B cell (primary cell): ENCODE measurements around the gene NCOA3. TPM values are rescaled to one million over a fixed set of nuclear protein-coding genes. Genes with fewer than 3 reads are reported as not detected.
A peak's percentile ranks its signal among the peaks of the same experiment; 100 is the strongest.

ENCODE experiments used
- ATAC-seq: fragments of 200-7000 bp; cut with Tn5 transposase; one replicate; pipeline ENCODE4 v1.10.0; 2021; ENCODE audit warnings: low read depth, mild to moderate bottlenecking, moderate number of reproducible peaks, moderate library complexity
- CTCF ChIA-PET: fragments of 350-600 bp; sonication (Branson Sonifier 250); formaldehyde crosslinking; loops from one replicate; lab custom pipeline; 2021; ENCODE audit warnings: antibody characterized with exemption, inconsistent platforms; lab: Charles Lee
- POLR2A ChIA-PET: fragments of 350-600 bp; sonication (Branson Sonifier 250); formaldehyde crosslinking; loops from one replicate; lab custom pipeline; 2021; ENCODE audit warnings: antibody characterized with exemption; lab: Charles Lee
- DNase-seq: peaks from one replicate; pipeline ENCODE4 v3.0.0; 2013
- H2AFZ ChIP-seq: 2 replicates; pipeline ENCODE4 v1.6.1; 2012; ENCODE audit warnings: mild to moderate bottlenecking, low read depth, low read length; ENCODE audit not compliant: insufficient read depth, poor library complexity, severe bottlenecking
- H3K27ac ChIP-seq, 2 donors: 1 replicate in 1 of 2; 2 replicates in 1 of 2; pipeline ENCODE4 v1.5.1; 2012 to 2013; ENCODE audit warnings: low read length in 2 of 2, mild to moderate bottlenecking in 2 of 2, moderate library complexity in 1 of 2
- H3K27me3 ChIP-seq, 4 experiments: fragments of 200-600 bp in 1 of 4; sonication (generic) in 1 of 4; replicated peaks in 1 of 4; 1 replicate in 2 of 4; 2 replicates in 2 of 4; pipeline versions ENCODE4 v1.6.1 to v1.7.0; 2013 to 2016; ENCODE audit warnings: low read length in 3 of 4, mild to moderate bottlenecking in 2 of 4, mixed read lengths in 1 of 4, moderate library complexity in 1 of 4; ENCODE audit not compliant: insufficient read depth in 4 of 4, control insufficient read depth in 3 of 4; ENCODE audit errors: control extremely low read depth in 1 of 4
- H3K36me3 ChIP-seq, 2 experiments: replicated peaks in 1 of 2; 1 replicate in 1 of 2; 2 replicates in 1 of 2; pipeline versions ENCODE4 v1.6.1 to v1.7.1; 2013; ENCODE audit warnings: low read length in 1 of 2; ENCODE audit not compliant: insufficient read depth in 2 of 2, control insufficient read depth in 1 of 2; ENCODE audit errors: control extremely low read depth in 1 of 2, extremely low read depth in 1 of 2
- H3K4me1 ChIP-seq, 2 donors: fragments of 200-600 bp in 1 of 2; sonication (generic) in 1 of 2; 1 replicate in 1 of 2; 2 replicates in 1 of 2; pipeline versions ENCODE4 v1.5.1 to v1.6.1; 2013 to 2017; ENCODE audit warnings: low read length in 2 of 2; ENCODE audit not compliant: control insufficient read depth in 2 of 2, insufficient read depth in 2 of 2
- H3K4me2 ChIP-seq: replicated peaks from 2 replicates; pipeline ENCODE3; 2012; ENCODE audit warnings: mild to moderate bottlenecking, low read depth, low read length; ENCODE audit not compliant: poor library complexity, severe bottlenecking
- H3K4me3 ChIP-seq, 5 experiments: fragments of 200-600 bp in 1 of 5; sonication (generic) in 1 of 5; 1 replicate in 3 of 5; 2 replicates in 2 of 5; pipeline versions ENCODE4 v1.5.1 to v1.7.0; 2011 to 2016; ENCODE audit warnings: low read length in 4 of 5, mild to moderate bottlenecking in 4 of 5, low read depth in 2 of 5, control low read depth in 1 of 5, moderate library complexity in 1 of 5; ENCODE audit not compliant: insufficient read depth in 1 of 5; ENCODE audit errors: control extremely low read depth in 1 of 5, extremely low read depth in 1 of 5
- H3K79me2 ChIP-seq: fragments of 200-600 bp; sonication (generic); one replicate; pipeline ENCODE4 v1.6.0; 2016; ENCODE audit warnings: low read length; ENCODE audit not compliant: control insufficient read depth, insufficient read depth
- H3K9ac ChIP-seq: fragments of 200-600 bp; sonication (generic); 2 replicates; pipeline ENCODE4 v1.6.1; 2017; ENCODE audit warnings: mild to moderate bottlenecking, low read length, moderate library complexity
- H3K9me3 ChIP-seq, 3 donors: one replicate each; pipeline versions ENCODE4 v1.6.1 to v1.7.1; 2013; ENCODE audit warnings: low read length in 2 of 3; ENCODE audit not compliant: control insufficient read depth in 2 of 3, insufficient read depth in 1 of 3; ENCODE audit errors: control extremely low read depth in 1 of 3
- H4K20me1 ChIP-seq: 2 replicates; pipeline ENCODE4 v1.6.0; 2012; ENCODE audit warnings: mild to moderate bottlenecking, low read length; ENCODE audit not compliant: insufficient read depth, control insufficient read depth, poor library complexity, severe bottlenecking
- H3K27ac Mint-ChIP-seq: one replicate; pipeline ENCODE4 v1.8.0; 2021; ENCODE audit warnings: mixed read lengths
- H3K27me3 Mint-ChIP-seq: one replicate; pipeline ENCODE4 v1.8.0; 2021; ENCODE audit warnings: mixed read lengths
- H3K4me1 Mint-ChIP-seq: one replicate; pipeline ENCODE4 v1.8.0; 2021; ENCODE audit warnings: mixed read lengths
- H3K4me3 Mint-ChIP-seq: one replicate; pipeline ENCODE4 v1.8.0; 2021; ENCODE audit warnings: mixed read lengths
- H3K9me3 Mint-ChIP-seq: one replicate; pipeline ENCODE4 v1.8.0; 2022; ENCODE audit warnings: mixed read lengths; ENCODE audit not compliant: insufficient read depth
- EZH2 ChIP-seq: IDR thresholded peaks from 2 replicates; pipeline ENCODE4 v1.6.1; 2012; ENCODE audit warnings: borderline replicate concordance, low read depth, mild to moderate bottlenecking, moderate library complexity, low read length; ENCODE audit not compliant: insufficient read depth, poor library complexity, severe bottlenecking
- whole genome bisulfite sequencing: methylation state at CpG from one replicate; pipeline ENCODE4 v1.1.5; 2013; ENCODE audit warnings: missing lambda C conversion rate; ENCODE audit not compliant: insufficient coverage; 5-methylcytosine and 5-hydroxymethylcytosine counted together
- intact Hi-C: fragments of 100-400 bp; cut with micrococcal nuclease; formaldehyde crosslinking; loops from one replicate; pipeline ENCODE4 v1.10.0; 2022
- polyA plus RNA-seq: library from polyadenylated mRNA; depleted of rRNA; stranded (reverse); fragments of >200 nt; gene quantifications from 2 replicates; pipeline ENCODE4 v1.2.3, GENCODE V29; 2012
- total RNA-seq, 2 donors: library from RNA; stranded (reverse); fragments of 120-200 nt in 1 of 2; gene quantifications; 1 replicate in 1 of 2; 2 replicates in 1 of 2; pipeline versions ENCODE4 v1.2.3 to v1.2.4, GENCODE V29; 2013 to 2022
- TF ChIP-seq, protein P1 (sequence below): fragments of 200-600 bp; IDR thresholded peaks from one replicate; pipeline ENCODE4 v1.8.0; 2022; ENCODE audit warnings: antibody characterized with exemption, mild to moderate bottlenecking

NCOA3 gene
- total and polyA plus RNA-seq, 2 donors (not counting 1 experiment from before 2014, with no cell fraction given) = 54.0 to 309 TPM

DNA sequence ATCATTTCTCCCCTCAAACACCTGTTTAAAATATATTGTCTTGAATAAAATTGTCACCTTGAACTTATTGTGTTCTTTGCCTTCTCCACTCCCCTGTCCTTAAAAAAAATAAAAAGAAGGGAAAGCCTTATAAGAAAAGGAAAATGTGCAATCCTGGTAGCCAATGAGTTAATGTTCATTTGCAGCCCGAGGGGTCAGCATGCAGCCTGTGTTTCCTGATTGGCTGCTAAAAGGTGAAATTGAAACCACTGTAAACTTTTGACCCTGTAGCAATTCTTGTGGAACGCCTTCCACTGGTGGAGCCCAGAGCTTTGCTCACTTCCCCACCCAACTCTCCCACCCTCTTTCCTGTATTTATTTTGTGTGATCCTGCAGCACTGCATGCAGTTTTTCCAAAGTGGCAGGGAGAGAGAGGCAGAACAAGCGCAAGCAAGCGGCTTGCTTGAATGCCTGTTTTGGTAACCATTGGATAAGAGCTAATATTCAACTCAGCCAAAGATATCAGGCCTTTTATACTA, 74.9 kb downstream of the NCOA3 start:
- Histone ChIP-seq H3K27me3 (no peaks in the 10 kb centered on the region), H3K4me2 (peak overlapping the region; percentile 59), H3K36me3 (peaks cover under 1 to 29% of the 10 kb centered on the region in 2 experiments), H3K79me2 (peaks cover 99% of the 10 kb centered on the region), H3K4me3 (peak overlapping the region in 3 of 5 experiments; percentile 2 to 50 (median 15)), H3K4me1 (peaks cover 77 to 91% of the 10 kb centered on the region in 2 donors), H4K20me1 (peaks cover 83% of the 10 kb centered on the region), H3K27ac (peak overlapping the region; percentile 46 to 58), H3K9me3 (peaks cover 0 to 3% (median 2%) of the 10 kb centered on the region in 3 donors), H2AFZ (no peak overlapping the region), H3K9ac (peak overlapping the region; percentile 38)
- intact Hi-C loops = loop anchor here (5.0 kb wide), 3 partner anchors 34 to 159 kb away; no protein-coding TSS in a partner anchor
- ChIA-PET CTCF (interaction anchor here (0.6 to 1.4 kb wide), 8 partner anchors 15 to 304 kb away, joined by 3 to 6 read pairs (median 4); no protein-coding TSS in a partner anchor), POLR2A (interaction anchor here (0.6 to 1.4 kb wide), 3 partner anchors 9 to 169 kb away, joined by 3 to 4 read pairs (median 4); no protein-coding TSS in a partner anchor)
- 0% methylated on average over 1 of the region's 4 CpGs for WGBS
- DNase-seq = peak; percentile 60
- Mint-ChIP-seq H3K27me3 (no peaks in the 10 kb centered on the region), H3K4me1 (peaks cover 88% of the 10 kb centered on the region), H3K4me3 (peak overlapping the region; percentile 76), H3K27ac (peak overlapping the region; percentile 68), H3K9me3 (no peaks in the 10 kb centered on the region)
- TF ChIP-seq EZH2 = no peak
- TF ChIP-seq, protein P1, sequence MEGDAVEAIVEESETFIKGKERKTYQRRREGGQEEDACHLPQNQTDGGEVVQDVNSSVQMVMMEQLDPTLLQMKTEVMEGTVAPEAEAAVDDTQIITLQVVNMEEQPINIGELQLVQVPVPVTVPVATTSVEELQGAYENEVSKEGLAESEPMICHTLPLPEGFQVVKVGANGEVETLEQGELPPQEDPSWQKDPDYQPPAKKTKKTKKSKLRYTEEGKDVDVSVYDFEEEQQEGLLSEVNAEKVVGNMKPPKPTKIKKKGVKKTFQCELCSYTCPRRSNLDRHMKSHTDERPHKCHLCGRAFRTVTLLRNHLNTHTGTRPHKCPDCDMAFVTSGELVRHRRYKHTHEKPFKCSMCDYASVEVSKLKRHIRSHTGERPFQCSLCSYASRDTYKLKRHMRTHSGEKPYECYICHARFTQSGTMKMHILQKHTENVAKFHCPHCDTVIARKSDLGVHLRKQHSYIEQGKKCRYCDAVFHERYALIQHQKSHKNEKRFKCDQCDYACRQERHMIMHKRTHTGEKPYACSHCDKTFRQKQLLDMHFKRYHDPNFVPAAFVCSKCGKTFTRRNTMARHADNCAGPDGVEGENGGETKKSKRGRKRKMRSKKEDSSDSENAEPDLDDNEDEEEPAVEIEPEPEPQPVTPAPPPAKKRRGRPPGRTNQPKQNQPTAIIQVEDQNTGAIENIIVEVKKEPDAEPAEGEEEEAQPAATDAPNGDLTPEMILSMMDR = no peak
- peak; percentile 63 for ATAC-seq

DNA sequence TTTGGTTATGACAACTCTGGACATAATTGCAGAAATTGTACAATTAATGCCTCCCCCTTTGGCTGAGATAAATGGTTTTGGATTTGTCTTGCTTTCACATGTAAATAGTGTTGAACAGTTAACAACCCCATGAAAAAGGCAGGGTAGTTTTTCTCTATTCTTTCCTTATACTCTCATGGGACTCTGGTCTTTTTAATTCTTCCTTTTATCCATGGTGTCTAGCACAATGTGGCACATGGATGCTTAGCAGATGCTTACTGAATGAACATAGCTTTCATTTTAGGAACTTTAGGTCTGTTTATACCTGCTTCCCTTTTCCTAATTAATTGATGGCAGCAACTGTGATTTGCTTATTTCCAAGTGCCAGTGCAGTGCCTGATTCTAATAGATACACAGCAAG, 75.6 kb downstream of the NCOA3 start:
- DNase-seq (no peak), ATAC-seq (no peak)
- intact Hi-C loops = loop anchor here (5.0 kb wide), 3 partner anchors 35 to 160 kb away; no protein-coding TSS in a partner anchor
- peaks cover 76% of the 10 kb centered on the region for H4K20me1 ChIP-seq
- Mint-ChIP-seq H3K4me3 (peak overlapping the region; percentile 48), H3K27ac (no peak overlapping the region), H3K27me3 (no peaks in the 10 kb centered on the region), H3K4me1 (peaks cover 85% of the 10 kb centered on the region), H3K9me3 (no peaks in the 10 kb centered on the region)
- TF ChIP-seq, protein P1 = no peak
- no peak for TF ChIP-seq EZH2
- peaks cover 99% of the 10 kb centered on the region for H3K79me2 ChIP-seq
- peak overlapping the region; percentile 59 for H3K4me2 ChIP-seq
- ChIA-PET POLR2A (interaction anchor here (1.0 to 1.4 kb wide), 2 partner anchors 8 to 70 kb away, joined by 3 to 4 read pairs; no protein-coding TSS in a partner anchor), CTCF (interaction anchor here (0.6 to 1.4 kb wide), 8 partner anchors 15 to 305 kb away, joined by 3 to 6 read pairs (median 4); no protein-coding TSS in a partner anchor)
- no peaks in the 10 kb centered on the region for H3K9me3 ChIP-seq
- H3K36me3 ChIP-seq = peaks cover 0 to 30% of the 10 kb centered on the region in 2 experiments
- no peaks in the 10 kb centered on the region for H3K27me3 ChIP-seq
- H3K4me3 ChIP-seq = no peak overlapping the region
- no peak overlapping the region for H2AFZ ChIP-seq
- no peak overlapping the region for H3K9ac ChIP-seq
- H3K27ac ChIP-seq = peak overlapping the region in 1 of 2 donors; percentile 58
- peaks cover 74 to 87% of the 10 kb centered on the region in 2 donors for H3K4me1 ChIP-seq
